Measurements from ENCODE around the gene PTPRU.

Gene PTPRU

DNA sequence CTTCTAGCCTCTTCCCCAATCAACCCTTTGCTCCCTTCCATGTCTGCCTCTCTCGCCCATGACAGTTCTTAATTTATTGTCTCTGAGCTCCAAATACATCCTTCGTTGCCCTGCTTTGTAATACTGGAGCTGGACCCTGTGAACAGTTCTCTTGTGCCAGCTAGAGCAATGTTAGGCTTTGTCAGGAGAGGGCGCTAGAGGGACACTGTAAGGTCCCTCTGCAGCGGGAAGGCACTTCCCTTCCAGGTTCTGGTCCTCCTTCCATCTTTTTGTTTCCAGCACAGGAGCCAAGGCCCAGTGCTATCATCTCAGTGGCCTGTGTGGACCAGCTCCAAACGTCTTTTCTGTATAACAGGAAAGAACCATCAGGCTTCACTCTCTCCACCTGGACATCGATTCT lies 95.9 kb downstream of the PTPRU start:
- DNase-seq (ENCODE audit: low read depth in 2 of 2), result no peak

DNA sequence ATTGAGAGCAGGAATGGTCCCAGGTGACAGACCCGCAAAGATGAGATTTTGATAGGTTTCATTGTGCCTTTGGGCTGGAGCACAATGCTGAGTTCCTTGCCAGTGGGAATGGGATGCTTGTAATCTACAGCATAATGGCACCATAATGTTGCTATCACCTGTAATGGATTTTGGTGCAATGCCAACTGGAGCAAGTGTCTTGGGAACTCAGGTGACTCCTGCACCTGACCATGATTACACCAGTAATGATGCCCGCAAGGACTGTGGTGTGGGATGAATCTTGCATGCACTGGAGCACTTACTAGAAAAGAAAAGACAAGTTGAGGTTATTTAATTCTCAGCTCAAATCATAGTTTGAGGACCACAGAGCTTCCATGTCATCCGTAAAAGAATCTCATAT lies 96.7 kb downstream of the PTPRU start:
- DNase-seq (ENCODE audit: low read depth in 2 of 2), result no peak

DNA sequence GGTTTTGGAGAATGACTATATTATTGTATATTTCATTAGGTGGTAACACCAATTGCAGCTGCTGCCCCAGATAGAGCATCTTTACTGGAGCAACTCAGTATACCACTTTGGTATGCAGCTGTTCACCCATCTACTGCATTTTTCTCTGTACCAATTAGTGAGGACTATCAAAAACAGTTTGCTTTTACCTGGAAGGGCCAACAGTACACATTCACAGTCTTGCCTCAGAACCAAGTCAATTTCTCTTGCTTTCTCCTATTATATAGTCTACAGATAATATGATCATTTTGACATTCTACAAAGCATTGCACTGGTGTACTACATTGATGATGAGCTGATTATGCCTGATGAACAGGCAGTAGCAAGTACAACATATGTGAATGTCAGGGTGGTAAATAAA lies 99.3 kb downstream of the PTPRU start:
- DNase-seq (ENCODE audit: low read depth in 2 of 2), result no peak

DNA sequence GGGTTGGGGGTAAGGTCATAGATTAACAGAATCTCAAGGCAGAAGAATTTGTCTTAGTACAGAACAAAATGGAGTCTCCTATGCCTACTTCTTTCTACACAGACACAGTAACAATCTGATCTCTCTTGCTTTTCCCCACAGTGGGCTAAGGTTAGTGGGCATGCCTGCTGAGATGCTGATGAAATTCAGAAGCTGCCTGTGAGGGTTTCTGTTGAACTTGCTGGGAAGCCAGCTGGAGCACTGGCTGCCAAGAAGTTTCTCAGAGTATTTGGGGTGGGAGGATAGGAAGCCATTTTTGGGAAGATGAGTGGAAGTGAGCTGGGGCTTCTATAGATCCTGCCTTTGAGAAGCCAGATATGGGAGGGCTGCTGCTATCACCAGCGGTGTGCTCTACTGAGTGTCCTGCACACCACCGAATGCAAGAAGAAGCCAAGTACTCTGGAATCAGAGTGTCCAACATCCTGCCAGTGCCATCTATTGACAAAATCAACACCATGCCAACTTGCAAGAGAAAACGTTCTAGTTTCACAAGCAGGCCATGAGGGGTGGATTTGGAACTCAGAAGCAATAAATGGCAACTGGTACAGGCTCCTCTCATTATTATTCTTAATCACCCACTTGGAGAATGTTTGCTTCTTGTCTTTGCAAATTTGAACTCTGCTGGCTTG lies 102.7 kb downstream of the PTPRU start:
- DNase-seq (ENCODE audit: low read depth in 2 of 2), result no peak

DNA sequence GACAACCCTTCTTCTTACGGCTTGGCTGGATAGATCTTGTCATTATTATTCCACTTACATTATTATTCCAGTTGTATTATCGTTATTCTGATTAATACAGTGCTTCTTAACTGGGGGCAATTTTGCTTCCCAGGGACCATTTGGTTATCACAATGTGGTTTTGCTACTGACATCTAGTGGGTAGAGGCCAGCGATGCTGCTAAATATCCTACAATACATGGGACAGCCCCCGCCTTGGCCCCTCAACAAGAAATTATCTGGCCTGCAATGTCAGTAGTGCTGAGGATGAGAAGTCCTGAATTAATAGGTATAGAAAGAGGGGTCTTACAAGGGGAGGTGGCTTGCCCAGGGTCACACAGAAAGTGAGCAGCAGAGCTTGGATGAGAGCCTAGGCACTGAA lies 105.6 kb downstream of the PTPRU start:
- DNase-seq (ENCODE audit: low read depth in 2 of 2), result no peak

DNA sequence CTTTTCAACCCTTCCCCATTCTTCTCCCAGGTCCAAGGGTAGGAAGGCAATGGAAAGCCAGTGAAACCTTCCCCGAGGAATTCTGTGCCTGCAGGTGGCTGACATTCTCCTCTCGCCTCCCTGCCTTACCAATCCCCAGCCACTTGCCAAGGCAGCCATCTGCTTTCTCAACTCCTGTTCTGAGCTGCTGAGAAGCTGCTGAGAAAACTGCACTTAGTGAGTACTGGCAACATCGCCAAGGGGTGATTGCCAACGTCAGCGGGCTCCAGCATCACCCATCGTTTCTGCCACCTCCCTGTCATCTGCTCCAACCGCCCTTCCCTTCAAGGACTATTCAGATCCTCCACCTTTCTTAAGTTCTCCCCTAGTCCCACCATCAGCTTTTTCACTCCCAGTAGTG lies 106.0 kb downstream of the PTPRU start:
- DNase-seq (ENCODE audit: low read depth in 2 of 2), result no peak

DNA sequence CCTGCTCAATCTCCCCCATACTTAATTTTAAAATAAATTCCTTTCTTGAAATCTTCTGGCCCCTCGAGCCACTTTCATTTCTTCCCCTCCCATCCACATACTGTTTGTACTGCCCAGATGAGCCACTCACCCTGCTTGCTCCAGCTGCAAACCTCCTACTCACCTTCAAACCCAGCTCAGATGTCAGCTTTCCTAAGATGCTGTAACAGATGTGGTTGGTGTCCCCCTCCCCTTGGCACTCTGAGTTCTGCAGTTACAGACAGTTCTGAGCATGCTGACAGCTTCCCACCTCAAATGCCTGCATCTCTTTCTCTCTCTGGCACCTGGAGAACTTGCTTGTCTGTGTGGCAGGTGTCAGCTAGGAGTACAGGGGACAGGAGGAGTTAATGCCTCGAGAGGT lies 106.7 kb downstream of the PTPRU start:
- no peak for DNase-seq (ENCODE audit: low read depth in 2 of 2)

DNA sequence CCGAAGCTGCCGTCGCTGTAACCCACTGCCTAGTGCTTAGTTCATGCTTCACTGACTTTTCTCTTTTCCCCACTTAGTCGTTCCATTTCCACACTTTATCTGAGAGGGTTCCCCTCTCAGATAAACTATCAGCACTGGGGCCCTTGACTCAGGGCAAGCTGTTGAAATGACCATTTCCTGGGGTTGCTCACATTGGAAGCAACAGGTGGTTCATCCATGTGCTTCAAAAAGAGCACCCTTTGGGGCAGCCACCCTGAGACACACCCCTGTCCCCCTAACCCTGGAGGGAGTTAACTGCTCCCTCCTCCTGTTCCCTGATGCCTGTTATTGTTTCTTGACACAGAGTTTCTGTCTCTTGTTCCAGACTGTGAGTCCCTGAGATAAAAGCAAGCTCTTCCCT lies 107.2 kb downstream of the PTPRU start:
- no peak for DNase-seq (ENCODE audit: low read depth in 2 of 2)

DNA sequence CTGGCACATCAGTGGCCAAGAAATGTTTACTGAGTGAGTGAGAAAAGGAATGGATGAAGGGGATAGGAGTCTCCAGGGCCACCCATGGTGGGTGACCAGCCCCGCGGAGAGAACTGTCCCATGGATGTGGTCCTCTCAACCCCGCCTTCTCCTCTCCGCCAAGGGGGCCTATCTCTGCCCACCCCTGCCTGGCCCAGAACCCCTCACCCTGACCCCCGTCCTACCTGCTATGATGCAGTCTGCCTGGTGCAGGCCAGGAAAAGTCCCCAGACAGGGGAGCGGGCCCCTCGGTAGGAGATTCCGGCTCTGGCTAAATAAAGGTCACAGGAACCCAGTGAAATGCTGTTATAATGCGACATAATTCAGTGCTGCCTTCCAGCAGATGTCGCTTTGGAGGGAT lies 107.6 kb downstream of the PTPRU start:
- no peak for DNase-seq (ENCODE audit: low read depth in 2 of 2)

DNA sequence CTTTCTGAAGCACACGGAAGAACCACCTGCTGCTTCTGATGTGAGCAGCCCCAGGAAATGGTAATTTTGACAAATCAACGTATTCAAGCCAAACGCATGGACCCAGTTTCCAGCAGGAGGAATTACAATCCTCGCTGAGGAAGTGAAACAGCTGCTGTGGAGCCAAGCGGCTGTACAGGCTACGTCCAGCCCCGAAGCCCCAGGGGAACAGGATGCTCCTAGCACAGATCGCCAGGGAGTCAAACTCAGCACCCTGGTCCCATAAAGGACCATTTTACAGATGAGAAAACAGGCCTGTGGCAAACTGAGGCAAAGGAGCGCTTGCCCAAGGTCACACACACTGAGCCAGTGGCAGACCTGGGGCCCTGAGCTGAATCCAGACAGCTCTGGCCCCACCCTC lies 108.0 kb downstream of the PTPRU start:
- no peak for DNase-seq (ENCODE audit: low read depth in 2 of 2)

DNA sequence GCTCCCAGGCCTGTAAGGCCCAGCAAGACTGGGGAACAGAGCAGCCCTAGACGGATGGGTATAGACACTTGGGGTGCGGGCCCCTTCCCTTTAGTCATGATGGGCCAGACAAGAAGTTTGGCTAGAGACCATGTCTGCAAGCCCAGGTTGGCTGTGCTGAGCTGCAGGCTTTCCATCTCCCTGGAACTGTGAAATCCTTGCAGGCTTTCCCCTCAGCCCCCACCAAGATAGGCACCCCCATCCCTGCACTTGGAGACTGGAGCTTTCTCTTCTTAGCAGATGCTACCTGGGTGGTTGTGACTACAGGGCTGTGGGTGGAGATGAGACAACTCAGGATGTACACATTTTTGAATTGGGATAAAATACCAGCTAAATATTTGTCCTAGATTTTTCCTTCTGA lies 110.3 kb downstream of the PTPRU start:
- no peak for DNase-seq (ENCODE audit: low read depth in 2 of 2)

DNA sequence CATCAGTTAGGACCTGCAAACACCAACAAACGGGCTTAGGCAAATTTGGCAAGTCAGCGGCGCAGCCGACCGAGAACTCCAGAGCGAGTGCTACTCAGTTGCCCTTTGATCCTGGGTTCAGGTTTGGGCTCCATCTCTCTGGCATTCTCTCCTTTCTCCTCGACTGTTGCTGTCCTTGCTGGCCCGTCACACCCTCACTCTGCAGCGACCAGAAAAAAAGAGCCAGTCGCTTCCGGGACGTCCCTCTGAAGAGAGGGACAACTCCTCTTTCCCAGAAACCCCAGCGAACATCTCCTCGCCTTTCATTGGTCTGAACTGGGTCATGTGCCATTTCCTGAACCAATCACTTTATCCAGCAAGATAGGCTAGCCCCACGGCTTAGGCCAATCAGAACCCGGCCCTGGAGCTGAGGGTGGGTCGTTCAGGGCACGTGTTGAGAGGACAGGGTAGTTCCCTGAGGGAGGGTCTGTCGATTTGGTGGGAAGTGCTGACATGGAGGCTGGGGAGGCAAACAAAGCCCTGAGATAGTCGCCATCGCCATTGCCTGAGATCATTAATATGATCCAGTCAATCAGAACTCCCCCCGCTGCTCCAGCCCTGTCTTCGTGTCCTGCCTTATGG lies 113.7 kb downstream of the PTPRU start:
- DNase-seq (ENCODE audit: low read depth in 2 of 2), result no peak

DNA sequence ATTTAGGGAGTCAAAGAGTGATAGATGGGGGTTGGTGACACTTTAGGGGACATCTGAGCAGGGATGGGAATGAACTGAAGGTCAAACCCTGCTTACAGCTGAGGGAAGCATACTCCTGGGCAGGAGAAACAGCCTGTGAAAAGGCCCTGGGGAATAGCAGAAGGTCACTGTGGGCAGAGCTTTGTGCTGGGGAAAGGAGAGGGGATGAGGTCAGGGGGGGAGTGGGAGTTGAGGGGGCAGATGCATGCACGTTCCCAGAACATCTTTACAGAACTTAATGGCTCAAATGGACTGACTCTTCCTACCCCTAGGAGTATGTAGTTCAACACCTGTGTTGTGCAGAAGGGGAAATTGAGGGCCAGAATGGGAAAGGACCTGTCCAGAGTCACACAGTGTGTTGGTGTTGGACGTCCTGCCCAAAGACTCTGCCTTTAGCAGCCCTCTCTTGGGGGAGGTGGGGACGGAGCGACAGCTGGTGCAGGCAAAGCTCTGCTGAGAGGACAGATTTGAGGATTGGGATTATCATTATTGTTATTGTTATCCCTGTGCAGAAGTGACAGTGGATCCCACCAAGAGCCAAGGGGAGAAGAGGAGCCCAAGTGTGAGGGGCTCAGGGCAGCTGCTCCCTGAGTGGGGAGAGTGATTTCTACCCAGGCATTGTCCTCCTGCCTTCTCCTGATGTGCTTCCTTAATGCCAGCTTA lies 116.5 kb downstream of the PTPRU start:
- no peak for DNase-seq (ENCODE audit: low read depth in 2 of 2)

DNA sequence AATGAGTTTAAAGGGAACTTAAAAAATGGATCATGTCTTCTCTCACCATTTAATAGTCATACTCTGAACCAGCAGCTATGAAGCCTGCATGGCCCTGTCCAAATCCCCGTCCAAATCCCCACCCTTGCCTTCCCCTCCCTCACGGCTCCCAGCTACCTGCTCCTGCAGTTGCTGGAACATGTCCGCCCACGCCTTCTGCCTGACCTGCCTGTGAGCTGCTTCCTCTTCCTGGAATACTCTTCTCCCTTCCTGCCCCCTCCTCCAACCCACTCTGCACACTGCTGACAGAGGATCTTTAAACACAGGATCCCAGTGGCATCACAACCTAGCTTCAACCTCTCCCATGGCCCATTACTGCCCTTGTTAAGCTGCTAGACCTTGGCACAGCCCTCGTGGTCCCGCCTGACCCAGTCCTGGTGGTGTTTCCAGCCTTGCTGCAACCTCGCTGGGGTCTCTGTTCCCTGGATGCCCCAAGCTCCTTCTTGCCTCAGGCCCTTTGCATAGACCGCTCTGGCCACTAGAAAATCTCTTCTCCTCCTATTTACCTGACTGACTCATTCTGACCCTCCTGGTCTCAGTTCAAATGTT lies 118.3 kb downstream of the PTPRU start:
- no peak for DNase-seq (ENCODE audit: low read depth in 2 of 2)

DNA sequence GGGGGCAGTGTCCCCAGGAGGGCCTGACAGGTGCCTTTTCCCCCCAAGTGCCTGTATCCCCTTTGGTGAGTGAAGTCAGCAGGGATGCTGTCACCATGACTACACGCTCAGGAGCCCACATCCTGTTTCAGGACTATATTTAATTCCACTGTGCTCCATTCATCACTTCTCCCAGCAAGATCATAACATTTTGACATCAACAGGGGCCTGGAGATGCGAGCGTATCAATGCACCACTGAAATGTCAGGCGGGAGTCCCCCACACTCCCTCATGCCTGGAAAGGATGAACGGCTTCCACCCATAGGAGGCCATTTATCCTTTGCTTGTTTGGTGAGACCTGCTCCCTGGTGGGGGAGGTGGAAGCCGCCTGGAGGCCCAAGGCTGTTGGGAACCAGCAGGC lies 119.1 kb downstream of the PTPRU start:
- no peak for DNase-seq (ENCODE audit: low read depth in 2 of 2)

DNA sequence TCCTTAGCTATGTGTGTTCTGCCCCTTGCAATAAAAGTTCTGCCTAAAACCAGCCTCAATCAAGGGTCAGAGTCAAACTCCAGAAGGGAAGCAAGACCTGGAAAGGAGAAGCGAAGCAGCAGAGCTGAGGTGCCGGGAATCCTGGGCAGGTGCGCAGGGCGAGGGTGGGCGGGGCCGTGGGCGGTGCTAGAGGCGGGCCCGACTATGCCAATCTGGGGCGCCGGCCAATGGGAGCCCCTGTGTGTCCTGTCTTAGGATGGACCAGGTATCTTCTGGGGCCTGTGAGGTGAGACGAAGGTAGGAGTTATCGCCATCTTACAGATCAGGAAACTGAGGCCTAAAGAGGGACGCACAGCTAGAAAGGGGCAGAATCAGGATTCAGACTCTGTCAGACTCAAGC lies 120.3 kb downstream of the PTPRU start:
- no peak for DNase-seq (ENCODE audit: low read depth in 2 of 2)

DNA sequence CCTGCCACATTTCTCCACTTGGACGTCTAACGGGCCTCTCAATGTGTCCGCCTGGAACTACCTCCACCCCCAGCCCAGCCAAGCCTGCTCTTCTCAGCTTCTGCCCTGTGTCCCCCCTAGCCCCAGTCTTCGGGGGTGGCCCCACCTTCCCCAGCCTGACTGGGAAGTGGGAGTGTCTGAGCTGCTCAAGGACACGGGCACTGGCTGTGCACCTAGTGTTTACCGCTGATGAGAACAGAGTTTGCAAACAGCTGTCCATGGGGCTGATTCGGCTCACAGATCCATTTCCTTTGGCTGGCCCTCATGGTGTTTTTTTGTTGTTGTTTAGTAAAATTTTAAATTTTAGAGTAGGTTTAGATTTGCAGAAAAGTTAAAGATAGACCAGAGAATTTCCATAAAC lies 121.1 kb downstream of the PTPRU start:
- DNase-seq (ENCODE audit: low read depth in 2 of 2), result no peak

DNA sequence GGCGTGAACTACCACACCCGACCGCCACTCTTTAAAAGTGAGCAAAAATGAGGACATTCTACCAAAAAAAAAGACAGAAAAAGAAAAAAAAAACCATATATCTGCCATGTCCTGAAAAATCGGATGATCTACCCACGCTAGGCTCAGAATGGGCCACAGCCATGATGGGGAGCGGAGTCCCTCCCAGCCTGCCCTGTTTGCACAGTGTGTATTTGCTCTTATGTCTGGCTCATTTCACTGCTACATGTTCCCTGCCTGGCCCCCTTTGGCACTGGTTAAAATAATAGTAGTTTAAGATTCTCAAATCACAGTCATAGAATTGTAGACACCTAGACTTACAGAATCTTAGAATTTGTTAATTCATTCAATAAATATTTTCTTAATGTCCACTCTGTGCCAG lies 121.9 kb downstream of the PTPRU start:
- no peak for DNase-seq (ENCODE audit: low read depth in 2 of 2)

DNA sequence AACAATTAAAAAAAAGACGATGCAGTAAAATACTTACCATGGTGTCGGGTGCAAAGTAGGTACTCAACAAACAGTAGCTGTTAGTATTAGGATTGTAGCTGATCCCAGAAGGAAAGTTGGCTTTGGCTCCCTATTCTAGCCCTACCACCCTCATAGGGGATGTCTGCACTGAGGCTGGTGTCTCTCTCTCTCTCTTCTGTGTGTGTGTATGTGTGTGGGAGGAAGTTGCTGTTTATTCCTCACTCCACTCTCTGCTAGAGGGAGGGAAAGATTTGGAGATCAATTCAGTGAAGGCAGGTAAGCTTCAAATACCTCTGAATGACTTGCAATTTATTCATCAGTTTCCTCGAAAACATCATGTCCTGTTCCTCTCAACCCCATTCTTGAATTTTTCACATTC lies 124.4 kb downstream of the PTPRU start:
- DNase-seq (ENCODE audit: low read depth in 2 of 2), result no peak

DNA sequence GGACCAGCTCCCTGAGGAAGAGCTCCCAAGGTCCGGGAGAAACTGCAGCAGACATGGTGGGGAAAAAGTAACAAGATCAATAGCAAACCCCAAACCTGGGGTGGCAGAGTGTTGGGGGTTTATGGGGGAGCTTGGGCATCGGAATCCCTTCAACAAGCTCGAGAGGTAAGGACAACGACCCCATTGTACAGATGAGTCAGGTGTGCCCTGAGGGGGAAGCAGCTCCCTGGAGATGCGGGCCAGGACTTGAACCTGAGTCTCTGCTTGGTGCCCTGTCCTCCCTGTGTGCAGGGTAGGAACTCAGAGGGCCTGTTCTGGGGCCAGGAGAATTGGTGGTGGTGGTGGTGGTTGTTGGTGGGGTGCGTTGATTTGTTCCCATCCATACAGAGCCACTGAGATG lies 125.4 kb downstream of the PTPRU start:
- DNase-seq (ENCODE audit: low read depth in 2 of 2), result no peak

DNA sequence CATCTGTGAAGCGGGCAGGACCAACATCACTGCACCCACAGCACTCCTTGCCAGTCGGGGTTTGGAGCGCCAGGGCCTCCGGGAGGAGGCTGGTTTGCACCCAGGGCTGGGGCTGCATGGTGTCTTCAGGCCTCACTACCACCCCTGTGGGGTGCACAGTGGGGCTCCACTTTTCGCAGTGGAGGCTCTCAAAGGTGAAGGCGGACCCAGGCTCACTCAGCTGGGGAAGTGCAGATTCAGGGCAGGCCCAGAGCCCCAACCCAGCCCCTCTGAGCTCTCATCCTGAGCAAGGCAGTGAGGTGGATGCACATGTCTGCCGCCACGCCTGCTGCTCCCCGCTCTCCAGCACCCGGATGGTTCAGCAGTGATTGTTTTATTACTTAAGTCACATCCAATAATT lies 125.8 kb downstream of the PTPRU start:
- DNase-seq (ENCODE audit: low read depth in 2 of 2), result no peak

DNA sequence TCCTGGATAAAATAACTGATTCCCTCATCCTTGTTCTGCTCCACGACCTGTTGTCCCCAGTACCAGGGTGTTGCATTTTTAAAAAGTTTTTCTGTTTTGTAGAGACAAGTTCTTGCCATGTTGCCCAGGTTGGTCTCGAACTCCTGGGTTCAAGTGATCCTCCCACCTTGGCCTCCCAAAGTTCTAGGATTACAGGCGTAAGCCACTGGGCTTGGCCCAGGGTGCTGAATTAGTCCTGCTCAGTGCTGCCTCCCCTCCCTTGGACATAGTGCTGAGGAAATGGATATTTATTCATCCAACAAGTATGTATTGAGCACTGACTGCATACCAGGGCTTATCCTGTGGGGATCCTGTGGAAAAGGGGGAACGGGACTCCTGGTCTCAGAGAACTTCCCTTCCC lies 126.4 kb downstream of the PTPRU start:
- no peak for DNase-seq (ENCODE audit: low read depth in 2 of 2)

DNA sequence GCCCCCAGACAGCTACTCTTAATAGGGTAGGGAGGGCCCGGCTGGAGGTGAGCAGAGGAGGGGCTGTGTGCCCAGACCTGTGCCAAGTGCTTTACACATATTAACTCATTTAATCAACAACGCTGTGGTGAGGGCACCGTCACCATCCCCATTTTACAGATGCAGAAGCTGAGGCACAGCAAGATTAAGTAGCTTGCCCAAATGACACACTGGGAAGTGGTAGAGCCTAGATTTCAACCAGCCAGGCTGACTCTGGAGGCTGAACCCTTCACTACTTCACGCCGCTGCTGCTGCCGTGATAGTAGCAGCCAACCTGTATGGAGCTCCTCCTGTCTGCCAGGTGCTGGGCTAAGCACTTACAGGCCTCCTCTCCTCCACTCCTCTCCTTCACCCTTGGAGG lies 127.2 kb downstream of the PTPRU start:
- no peak for DNase-seq (ENCODE audit: low read depth in 2 of 2)

Data from stimulated activated CD8-positive, alpha-beta memory T cell treated with anti-CD3 and anti-CD28 coated beads, Interleukin-7, amount 100 ng/mL, for 4 hours (primary cell).